ENCODE results near the gene LRP1B. TPM values are rescaled to one million over a fixed set of nuclear protein-coding genes. Genes with fewer than 3 reads are reported as not detected.

The LRP1B gene
- total RNA-seq, 4 donors from 2014 or later, result 0.85 to 3.3 (median 1.1) TPM; not detected in 1

DNA sequence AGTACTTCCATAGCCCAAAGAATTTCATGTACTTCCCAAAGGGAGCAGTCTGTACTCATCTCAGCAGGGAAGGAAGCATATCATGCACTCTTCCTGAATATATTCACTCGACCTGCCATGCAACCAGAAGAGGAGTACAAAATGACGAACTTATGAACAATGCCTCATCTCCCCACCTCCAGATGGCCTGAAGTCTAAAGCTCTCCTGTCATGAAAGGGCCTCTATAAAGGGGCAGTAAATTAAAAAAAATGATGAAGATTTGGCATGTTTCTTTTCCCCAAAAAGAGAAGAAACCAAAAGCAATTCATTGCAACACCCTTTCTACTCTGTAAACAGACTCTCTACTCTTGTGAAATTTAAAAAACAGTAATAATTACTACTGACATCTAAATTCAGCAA, 1601.1 kb downstream of the LRP1B start:
- no peak for TF ChIP-seq POLR2A (IDR thresholded peaks at IDR 0.05)
- TF ChIP-seq, protein P1, sequence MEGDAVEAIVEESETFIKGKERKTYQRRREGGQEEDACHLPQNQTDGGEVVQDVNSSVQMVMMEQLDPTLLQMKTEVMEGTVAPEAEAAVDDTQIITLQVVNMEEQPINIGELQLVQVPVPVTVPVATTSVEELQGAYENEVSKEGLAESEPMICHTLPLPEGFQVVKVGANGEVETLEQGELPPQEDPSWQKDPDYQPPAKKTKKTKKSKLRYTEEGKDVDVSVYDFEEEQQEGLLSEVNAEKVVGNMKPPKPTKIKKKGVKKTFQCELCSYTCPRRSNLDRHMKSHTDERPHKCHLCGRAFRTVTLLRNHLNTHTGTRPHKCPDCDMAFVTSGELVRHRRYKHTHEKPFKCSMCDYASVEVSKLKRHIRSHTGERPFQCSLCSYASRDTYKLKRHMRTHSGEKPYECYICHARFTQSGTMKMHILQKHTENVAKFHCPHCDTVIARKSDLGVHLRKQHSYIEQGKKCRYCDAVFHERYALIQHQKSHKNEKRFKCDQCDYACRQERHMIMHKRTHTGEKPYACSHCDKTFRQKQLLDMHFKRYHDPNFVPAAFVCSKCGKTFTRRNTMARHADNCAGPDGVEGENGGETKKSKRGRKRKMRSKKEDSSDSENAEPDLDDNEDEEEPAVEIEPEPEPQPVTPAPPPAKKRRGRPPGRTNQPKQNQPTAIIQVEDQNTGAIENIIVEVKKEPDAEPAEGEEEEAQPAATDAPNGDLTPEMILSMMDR (IDR thresholded peaks at IDR 0.05), result no peak
- DNase-seq, result no peak
- Histone ChIP-seq H3K4me3 (no peak overlapping the region), H3K27ac (no peak overlapping the region), H3K4me1 (no peaks in the 10 kb centered on the region), H3K36me3 (no peaks in the 10 kb centered on the region), H3K9me3 (no peaks in the 10 kb centered on the region), H3K27me3 (no peaks in the 10 kb centered on the region)

- no peaks in the 10 kb centered on the region for H3K9me3 ChIP-seq
- no peaks in the 10 kb centered on the region for H3K27me3 ChIP-seq
- DNase-seq, result no peak
- TF ChIP-seq POLR2A (IDR thresholded peaks at IDR 0.05), result no peak
- TF ChIP-seq, protein P1 (IDR thresholded peaks at IDR 0.05), result no peak
- H3K36me3 ChIP-seq, result no peaks in the 10 kb centered on the region
- H3K4me3 ChIP-seq, result no peak overlapping the region
- no peaks in the 10 kb centered on the region for H3K4me1 ChIP-seq
- H3K27ac ChIP-seq, result no peak overlapping the region
These were observed 1601.8 kb downstream of the LRP1B start for GRCh38 chr2:140528982-140529381.

DNA sequence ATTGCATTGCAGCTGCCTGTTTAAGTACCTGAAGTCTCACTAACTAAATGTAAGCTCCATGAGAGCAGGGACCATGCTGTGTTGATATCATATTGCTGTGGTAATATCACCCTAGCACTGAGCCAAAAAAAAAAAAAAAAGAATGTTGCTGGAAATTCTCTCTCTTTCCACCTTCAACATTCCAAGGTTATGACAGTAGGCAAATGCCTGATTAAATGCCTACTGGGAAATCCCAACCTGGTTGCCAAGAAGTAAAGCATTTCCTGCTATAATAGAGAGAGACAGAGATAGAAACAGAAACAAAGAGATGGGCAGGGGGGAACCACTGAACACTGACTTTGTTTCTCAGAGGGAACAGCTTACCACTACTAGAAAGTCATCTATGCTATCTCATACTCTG, 1604.2 kb downstream of the LRP1B start:
- Histone ChIP-seq H3K4me1 (no peaks in the 10 kb centered on the region), H3K36me3 (no peaks in the 10 kb centered on the region), H3K27ac (no peak overlapping the region), H3K4me3 (no peak overlapping the region), H3K27me3 (no peaks in the 10 kb centered on the region), H3K9me3 (no peaks in the 10 kb centered on the region)
- DNase-seq, result no peak
- TF ChIP-seq, protein P1 (IDR thresholded peaks at IDR 0.05), result no peak
- no peak for TF ChIP-seq POLR2A (IDR thresholded peaks at IDR 0.05)

- no peak overlapping the region for H3K27ac ChIP-seq
These were observed 1618.7 kb downstream of the LRP1B start for GRCh38 chr2:140512106-140512505.

GRCh38 chr2:140509765-140510164, 1621.1 kb downstream of the LRP1B start:
- TF ChIP-seq POLR2A (IDR thresholded peaks at IDR 0.05), result no peak
- TF ChIP-seq, protein P1 (IDR thresholded peaks at IDR 0.05), result no peak
- H3K27me3 ChIP-seq, result no peaks in the 10 kb centered on the region
- H3K4me1 ChIP-seq, result no peaks in the 10 kb centered on the region
- H3K4me3 ChIP-seq, result no peak overlapping the region
- DNase-seq, result peak in 1 of 3 donors; percentile 9
- no peaks in the 10 kb centered on the region for H3K9me3 ChIP-seq
- no peak overlapping the region for H3K27ac ChIP-seq
- H3K36me3 ChIP-seq, result no peaks in the 10 kb centered on the region

More at GRCh38 chr2:140512106-140512505, 1618.7 kb downstream of the LRP1B start:
- no peak for DNase-seq
- no peaks in the 10 kb centered on the region for H3K36me3 ChIP-seq
- no peaks in the 10 kb centered on the region for H3K4me1 ChIP-seq
- H3K4me3 ChIP-seq, result no peak overlapping the region
- no peaks in the 10 kb centered on the region for H3K9me3 ChIP-seq
- H3K27me3 ChIP-seq, result no peaks in the 10 kb centered on the region
- TF ChIP-seq, protein P1 (IDR thresholded peaks at IDR 0.05), result no peak
- TF ChIP-seq POLR2A (IDR thresholded peaks at IDR 0.05), result no peak

- H3K4me3 ChIP-seq, result no peak overlapping the region
- no peak for TF ChIP-seq POLR2A (IDR thresholded peaks at IDR 0.05)
- TF ChIP-seq, protein P1 (IDR thresholded peaks at IDR 0.05), result no peak
- DNase-seq, result no peak
- H3K27ac ChIP-seq, result no peak overlapping the region
- no peaks in the 10 kb centered on the region for H3K27me3 ChIP-seq
- H3K9me3 ChIP-seq, result no peaks in the 10 kb centered on the region
- H3K4me1 ChIP-seq, result no peaks in the 10 kb centered on the region
- H3K36me3 ChIP-seq, result no peaks in the 10 kb centered on the region
These were observed 1622.1 kb downstream of the LRP1B start for GRCh38 chr2:140508756-140509155.

All from Peyer's patch (tissue), 4 donors.